ENCODE results near the gene PYROXD2.

DNA sequence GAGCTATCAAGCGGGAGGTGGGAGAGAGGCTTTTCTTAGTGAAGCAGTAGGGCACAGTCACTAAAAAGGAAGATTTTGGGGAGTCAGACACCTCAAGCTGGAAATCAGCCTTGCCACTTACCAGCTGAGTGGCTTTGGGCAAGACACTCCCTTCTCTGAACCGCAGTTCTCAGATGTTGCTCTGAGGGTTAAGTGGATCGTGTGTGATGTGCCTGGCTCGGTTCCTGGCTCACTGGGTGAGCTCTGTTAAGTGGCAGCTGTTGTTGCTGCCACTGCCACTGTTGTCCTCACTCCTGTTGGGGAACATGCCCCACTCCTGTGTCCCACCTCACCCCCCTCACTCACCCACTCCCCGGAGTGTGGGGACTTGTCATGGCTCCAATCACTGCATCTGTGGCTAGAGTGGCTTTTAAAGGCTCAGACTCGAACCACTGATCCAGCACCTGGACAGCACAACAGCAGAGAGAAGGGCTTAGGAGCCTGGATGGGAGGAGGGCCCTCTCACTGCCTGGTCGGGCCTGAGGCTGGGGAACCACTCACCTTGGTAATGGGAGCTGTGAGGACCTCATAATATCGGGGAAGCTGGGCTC is 20.0 kb downstream of the PYROXD2 start:
- TF ChIP-seq, protein P1, sequence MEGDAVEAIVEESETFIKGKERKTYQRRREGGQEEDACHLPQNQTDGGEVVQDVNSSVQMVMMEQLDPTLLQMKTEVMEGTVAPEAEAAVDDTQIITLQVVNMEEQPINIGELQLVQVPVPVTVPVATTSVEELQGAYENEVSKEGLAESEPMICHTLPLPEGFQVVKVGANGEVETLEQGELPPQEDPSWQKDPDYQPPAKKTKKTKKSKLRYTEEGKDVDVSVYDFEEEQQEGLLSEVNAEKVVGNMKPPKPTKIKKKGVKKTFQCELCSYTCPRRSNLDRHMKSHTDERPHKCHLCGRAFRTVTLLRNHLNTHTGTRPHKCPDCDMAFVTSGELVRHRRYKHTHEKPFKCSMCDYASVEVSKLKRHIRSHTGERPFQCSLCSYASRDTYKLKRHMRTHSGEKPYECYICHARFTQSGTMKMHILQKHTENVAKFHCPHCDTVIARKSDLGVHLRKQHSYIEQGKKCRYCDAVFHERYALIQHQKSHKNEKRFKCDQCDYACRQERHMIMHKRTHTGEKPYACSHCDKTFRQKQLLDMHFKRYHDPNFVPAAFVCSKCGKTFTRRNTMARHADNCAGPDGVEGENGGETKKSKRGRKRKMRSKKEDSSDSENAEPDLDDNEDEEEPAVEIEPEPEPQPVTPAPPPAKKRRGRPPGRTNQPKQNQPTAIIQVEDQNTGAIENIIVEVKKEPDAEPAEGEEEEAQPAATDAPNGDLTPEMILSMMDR (IDR thresholded peaks at IDR 0.05; ENCODE audit: borderline replicate concordance, extremely low read depth, low read length, poor library complexity, severe bottlenecking), result no peak
- no peak for TF ChIP-seq EZH2 (IDR thresholded peaks at IDR 0.05; ENCODE audit: borderline replicate concordance, low read depth, low read length, severe bottlenecking)
